HPDE6-E6E7 (cell line): ENCODE results near the gene NLGN4Y.
"Not testable (repeated sequence)": the region's sequence is repeated elsewhere in the genome, so short reads cannot be mapped to it uniquely, and the experiment has no call there.

ENCODE experiments used
- DNase-seq: peaks from one replicate; pipeline ENCODE4 v3.0.0; 2011; ENCODE audit warnings: missing footprints; ENCODE audit errors: extremely low spot score

The NLGN4Y gene

GRCh38 chrY:14834103-14835060 is 310.1 kb downstream of the NLGN4Y start:
- DNase-seq, result no peak

GRCh38 chrY:14837466-14837865 is 313.1 kb downstream of the NLGN4Y start:
- no peak for DNase-seq

GRCh38 chrY:14850734-14851133 is 326.4 kb downstream of the NLGN4Y start:
- no peak for DNase-seq

DNA sequence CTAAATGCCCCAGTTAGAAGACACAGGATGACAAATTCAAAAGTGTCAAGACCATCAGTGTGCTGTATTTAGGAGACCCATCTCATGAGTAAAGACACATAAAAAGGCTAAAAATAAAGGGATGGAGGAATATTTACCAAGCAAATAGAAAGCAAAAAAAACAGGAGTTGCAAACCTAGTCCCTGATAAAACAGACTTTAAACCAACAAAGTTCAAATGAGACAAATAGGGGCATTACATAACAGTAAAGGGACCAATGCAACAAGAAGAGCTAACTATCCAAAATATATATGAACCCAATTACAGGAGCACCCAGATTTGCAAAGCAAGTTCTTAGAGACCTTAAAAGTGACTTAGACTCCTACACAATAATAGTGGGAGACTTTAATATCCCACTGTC is 336.1 kb downstream of the NLGN4Y start:
- no peak for DNase-seq

GRCh38 chrY:14861033-14861432 is 336.7 kb downstream of the NLGN4Y start:
- not testable (repeated sequence) for DNase-seq

DNA sequence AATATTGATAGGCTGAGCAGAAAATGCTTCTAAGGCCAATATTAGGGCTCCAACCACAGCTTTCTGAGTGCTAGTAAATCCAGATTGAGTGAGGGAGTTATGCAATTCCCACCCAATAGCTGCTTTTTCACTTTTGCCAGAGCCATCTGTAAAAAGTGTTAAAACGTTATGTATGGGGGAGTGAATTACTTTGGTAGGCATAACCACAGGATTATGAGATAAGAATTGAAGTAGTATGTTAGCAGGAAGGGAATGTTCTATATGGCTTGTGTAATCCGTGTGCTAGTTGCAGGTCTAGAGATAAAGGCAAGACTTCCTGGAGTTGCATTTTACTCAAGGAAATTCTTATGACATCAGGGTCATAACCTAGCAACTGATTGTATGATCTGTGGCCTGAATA is 347.6 kb downstream of the NLGN4Y start:
- no peak for DNase-seq
